Amygdala (tissue), 56 donors: ENCODE results near the gene ARHGAP6.

Source experiments
- DNase-seq, 56 donors: peaks; one replicate each; lab custom pipeline; 2025; lab: John Stamatoyannopoulos, UW

ARHGAP6 gene

DNA sequence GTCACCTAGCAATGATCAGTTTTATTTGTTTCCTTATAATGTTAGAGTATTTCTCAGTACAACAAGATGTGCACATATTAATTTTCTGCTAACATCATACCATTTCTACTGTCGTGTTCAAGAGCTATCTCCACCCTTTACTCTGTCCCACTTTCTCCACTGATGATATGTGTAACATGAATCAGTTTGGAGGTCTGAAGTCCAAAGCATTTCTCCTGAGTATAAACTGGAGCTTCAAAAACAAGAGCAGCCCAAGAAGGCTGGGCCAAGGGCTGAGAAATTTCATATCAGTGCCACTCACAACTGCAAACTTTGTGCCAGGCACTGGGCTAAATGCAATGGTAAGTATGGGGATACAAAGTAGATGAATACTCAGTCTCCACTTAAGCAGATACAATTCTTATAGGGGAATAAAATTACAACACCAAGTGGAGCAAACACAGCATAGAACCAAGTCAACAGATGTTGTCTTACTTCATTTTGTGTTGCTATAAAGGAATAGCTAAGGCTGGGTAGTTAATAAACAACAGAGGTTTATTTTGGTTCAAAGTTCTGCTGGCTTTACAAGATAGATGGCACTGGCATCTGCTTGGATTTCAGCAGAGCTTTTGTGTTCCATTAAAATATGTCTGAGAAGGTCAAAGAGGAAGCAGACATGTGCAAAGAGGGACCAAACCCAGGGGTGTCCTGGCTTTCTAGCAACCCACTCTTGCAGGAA is 328.3 kb downstream of the ARHGAP6 start:
- no peak for DNase-seq

DNA sequence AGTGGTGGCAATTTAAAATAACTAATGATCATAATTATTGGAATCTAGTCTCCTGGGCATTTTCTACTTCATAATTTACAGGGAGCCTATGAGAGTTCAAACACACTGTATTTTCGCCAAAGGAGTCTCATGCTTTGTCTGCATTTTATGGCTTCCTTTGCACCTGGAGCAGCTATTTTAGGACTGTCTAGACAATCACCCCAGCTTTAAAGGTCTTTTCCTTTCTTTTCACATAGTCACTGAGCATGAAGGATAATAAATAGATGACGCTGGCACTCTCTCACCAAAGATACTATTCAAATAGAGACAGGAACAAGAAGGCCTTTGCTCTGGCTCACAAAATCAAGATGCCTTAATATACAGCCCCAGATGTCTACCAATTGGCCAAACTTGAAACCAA is 329.5 kb downstream of the ARHGAP6 start:
- no peak for DNase-seq

DNA sequence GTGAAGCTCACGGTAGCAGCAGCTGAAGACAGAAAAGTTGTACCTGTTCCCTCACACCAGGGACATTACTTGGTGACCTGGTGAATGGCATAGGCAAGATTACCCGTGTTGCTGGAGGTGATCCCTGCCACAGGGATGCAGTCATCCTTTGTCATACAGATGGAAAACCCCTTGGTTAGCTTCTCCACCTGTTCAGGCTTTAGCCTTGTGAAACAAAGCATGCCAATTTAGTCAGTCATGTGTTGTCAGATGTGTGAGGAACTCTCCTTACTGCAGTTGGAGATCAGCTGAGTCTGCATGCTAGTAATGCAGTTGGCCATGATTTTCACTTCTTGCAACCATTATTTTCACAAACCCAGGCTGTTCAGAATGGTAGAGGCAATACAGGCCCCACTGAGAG is 331.6 kb downstream of the ARHGAP6 start:
- no peak for DNase-seq

DNA sequence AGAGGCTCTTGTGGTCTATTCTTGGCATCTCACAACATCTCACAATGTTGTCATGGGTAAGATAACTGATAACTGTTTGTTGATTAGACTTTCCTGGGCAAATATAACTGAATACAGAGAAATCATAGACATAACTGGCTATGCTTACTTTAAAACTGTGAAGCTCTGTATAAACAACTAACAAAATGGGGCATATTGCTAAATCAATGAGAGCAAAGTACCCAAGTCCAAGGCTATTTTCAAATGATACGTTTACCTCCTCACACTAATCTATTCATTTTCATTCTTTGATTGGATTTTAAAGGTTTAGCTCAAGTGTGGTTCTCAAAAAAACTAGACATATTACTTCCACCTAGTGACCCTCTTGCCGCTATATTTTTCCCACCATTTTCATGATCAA is 333.9 kb downstream of the ARHGAP6 start:
- DNase-seq = no peak

DNA sequence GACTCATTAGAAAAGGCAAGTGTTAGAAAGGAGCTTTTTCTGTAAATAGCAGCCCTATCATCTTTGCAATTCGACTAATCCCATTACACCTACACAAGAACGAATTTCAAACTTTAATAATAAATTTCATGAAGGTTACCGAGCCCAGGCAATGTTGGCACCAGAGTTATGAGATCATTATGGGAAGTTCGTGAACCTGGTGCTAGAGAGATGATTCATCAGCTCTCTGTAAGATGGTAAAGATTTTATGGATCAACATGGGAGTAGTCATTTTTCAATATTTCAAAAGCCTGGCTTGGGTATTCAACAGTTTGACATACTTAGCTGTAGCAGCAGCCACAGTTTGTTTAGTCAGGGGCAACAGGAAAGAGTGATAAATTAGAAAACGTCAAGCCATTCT is 336.7 kb downstream of the ARHGAP6 start:
- no peak for DNase-seq

DNA sequence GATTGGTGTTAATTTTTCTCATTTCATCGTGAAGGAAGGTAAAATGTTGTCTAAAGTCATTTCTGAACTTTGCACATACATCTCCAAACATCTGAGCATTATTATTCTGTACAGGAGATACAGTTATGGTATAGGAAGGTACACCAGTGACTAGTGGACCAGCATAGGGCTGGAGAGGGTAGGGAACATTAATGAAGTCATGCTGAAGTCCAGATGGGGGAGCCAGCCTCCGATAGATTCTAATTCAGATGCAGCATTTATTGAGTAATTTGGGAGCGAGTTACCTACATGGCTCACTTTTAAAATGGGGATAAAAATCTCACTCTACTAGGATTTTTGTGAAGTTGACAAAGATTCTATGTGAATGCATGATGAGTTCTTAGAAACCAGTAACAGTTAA is 337.6 kb downstream of the ARHGAP6 start:
- DNase-seq = no peak

DNA sequence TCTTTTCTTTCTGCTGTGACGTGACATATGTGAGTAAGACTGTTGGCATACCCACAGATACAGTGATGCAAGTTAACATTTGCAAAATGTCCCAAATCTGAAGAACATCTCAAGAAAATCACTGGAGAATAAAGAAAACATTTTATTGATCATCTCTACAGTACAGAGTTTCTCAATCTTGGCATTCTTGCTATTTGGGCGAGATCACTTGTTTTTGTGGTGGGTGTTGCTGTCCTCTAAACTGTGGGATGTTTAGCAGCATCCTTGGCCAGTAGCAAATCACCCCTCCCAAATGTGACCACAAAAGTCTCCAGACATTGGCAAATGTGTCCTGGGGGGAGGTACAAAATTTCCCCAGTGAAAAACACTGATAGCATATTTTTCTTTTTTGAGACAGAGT is 343.7 kb downstream of the ARHGAP6 start:
- DNase-seq = no peak

DNA sequence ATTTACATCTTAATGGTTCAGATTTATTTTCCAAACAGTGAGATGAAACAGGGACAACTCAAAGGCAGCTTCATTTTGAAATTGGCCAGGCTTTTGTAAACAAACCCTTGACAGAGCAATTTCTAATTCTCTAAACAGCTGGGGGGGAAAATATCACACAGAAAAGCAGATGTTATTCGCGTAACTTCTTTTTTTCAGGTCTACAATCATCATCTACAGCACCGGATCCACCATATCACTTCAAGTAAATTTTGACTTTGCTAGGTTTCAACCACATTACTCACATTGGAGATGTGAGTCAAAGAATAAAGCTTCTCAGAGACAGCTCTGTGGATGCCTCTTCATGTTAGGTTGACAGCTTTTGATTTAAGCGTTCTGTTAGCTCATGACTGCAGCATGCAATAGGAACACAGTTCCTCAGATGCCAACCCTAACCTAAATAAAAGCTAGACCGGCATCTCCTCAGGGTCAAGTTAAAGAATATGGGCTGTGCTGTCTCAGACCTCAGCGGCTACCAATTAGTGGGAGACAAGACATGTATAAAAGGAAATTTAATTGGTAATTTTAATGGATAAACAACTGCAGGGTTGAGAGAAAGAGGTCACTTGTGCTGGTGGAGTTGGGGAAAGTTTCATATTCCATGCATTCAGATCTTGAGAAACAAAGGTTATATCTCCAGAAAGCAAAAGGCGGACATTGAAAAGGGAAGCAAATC is 345.8 kb downstream of the ARHGAP6 start:
- no peak for DNase-seq

DNA sequence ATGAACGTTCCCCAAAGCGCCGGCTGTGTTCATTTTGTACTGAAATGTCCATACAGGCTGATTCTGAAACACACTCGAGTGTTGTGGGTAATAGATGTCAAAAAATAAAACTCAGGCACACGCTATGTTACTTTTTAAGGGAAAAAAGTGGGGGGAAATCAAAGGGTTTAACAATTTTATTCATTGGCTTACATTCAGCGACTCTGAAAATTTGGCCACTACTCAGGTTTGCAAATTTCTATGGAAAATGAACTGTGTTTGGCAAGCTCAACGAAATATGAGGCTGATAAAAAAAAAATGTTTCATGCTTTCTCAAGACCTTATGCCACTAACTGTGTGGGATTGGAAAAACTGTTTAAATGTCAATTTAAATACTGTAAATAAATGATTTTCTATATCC is 354.0 kb downstream of the ARHGAP6 start:
- no peak for DNase-seq

DNA sequence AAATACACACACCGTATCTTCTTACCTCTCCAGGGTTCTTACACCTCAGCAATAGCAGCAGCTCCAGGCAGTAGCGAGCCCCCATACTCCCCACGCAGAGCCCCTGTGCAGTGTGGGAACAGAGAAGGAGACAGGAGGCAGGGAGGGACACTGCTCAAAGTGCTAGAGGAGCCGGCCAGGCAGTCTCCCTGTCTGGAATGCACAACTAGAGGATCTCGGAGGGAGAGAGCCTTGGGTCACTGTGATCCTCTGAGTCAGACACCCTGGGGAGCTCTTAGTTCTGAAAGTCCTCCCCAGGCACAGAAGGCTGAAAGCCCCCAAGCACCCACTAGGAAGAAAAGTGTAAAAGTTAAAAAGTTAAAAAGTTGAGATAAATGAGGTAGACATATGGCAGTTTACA is 356.5 kb downstream of the ARHGAP6 start:
- no peak for DNase-seq

DNA sequence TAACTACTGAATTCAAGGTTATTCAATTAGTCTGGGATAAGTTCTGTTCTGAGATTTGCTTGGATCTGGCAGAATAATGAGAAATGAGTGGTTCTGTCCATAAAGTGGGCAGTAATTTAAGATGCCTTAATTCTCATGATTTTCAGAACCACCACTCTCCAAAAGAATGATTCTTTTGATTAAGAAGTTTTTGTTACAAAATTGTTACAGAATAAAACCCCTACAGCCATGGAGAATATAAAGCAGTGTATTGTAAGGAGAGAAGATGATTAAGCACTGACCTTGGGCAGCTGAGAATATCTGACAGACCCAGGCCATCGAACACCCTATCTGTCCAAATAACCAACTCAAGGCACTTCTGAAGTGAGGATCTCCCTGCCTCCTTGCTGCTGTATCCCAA is 360.1 kb downstream of the ARHGAP6 start:
- no peak for DNase-seq

DNA sequence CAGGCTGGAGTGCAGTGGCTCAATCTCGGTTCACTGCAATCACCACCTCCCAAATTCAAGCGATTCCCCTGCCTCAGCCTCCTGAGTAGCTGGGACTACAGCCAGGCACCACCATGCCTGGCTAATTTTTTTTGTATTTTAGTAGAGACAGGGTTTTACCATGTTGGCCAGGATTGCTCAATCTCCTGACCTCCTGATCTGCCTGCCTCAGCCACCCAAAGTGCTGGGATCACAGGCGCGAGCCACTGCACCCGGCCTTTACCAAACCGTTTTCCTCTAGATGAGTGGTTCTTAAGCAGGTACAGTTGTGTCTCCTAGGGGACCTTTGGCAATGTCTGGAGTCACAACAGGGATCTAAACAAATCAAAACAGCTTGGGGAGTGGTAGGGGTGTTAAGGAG is 360.9 kb downstream of the ARHGAP6 start:
- DNase-seq = no peak

DNA sequence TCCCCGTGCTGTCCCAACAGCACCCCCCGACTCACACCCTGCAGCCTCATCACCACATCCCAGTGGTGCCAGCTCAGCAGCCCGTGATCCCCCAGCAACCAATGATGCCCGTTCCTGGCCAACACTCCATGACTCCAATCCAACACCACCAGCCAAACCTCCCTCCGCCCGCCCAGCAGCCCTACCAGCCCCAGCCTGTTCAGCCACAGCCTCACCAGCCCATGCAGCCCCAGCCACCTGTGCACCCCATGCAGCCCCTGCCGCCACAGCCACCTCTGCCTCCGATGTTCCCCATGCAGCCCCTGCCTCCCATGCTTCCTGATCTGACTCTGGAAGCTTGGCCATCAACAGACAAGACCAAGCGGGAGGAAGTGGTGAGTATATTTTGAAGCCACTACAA is 367.1 kb downstream of the ARHGAP6 start:
- no peak for DNase-seq

DNA sequence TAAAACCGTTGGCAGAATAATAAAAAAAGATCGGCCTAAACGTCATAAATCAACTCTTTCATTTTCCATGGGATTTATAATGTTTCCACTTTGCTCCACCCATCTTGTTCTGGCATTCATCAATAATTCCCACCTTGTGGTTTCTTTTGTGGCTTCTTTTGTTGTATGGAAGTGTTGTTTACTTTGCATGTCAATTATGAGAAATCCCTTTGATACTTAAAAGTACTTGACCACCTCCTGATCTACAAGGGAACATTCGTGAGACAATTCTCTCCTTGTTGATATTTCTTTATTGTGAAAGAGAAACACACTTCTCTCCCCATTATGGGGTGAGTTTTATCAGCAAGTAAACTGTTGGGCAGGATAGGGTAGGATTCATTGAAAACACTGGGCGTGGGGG is 369.7 kb downstream of the ARHGAP6 start:
- no peak for DNase-seq

DNA sequence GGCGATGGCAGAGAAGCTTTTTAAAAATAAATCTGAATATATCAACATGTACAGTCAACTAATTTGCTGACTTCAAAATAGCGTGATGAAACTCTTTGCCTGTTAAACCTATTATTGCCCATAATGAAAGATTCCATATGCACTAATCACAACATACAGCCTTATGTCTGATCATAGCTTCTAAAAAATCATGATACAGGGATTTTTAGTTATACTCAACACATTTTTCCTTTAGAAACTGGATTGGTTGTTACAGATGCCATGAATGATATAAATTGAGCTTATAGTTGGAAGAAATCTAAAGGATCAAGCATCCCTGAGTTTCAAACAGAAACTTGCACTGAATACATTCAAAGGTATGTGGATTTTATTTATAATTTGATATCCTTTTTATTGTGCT is 372.6 kb downstream of the ARHGAP6 start, which contains the start of gene AMELX:
Gene AMELX, plus strand, starts transcription at position 301 of the 400 bp plus-strand sequence. CDS start 1,376 bp downstream, outside the sequence.
- no peak for DNase-seq

DNA sequence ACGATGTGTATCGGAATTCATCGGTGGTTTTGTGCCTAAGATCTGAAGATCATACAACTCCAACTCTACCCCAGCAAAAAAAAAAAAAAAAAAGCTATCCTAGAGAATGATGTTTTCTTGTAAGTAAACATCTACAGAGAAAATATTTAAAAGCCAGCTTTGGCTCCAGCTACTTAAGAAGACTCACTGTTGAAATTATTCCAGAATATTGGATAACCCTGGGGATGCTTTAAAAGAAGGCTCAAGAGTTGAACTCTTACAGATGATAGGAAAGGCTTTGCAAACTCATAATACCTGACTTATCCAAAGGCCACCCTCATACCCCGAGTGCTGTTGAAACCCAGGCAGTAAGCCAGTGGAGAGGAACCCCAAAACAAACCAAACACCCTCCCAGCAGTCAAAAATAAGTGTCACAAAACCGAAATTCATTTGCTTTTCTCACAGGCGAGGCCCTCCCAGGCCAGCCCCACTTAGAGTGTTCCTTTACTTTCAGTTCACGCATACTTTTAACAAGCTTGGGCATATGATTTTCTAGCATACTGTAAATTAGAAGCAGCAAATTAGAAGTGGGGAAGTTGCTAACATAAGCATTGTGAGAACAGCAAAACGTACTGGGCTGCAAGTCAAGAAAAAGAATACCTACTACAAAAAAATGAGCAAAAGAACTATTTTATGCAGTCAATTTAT is 375.2 kb downstream of the ARHGAP6 start:
- no peak for DNase-seq

DNA sequence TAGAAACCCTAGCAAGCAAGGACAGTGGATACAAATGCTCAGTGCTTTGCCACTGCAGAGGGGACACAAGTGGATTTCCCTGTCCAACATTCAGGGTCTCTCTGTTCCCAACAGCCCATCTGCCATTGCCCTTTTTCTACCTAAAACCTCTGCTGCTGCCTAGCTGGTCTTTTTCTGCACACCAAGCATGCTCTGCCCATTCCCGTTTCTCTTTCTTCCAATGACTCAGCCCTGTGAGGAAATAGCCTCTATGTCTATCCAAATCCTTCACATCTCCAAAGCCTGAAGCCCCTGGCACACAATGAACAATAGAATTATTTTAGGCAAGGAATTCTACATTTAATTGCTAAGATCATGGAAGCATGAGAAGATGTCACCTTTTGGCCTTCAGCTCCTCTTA is 378.2 kb downstream of the ARHGAP6 start:
- no peak for DNase-seq

DNA sequence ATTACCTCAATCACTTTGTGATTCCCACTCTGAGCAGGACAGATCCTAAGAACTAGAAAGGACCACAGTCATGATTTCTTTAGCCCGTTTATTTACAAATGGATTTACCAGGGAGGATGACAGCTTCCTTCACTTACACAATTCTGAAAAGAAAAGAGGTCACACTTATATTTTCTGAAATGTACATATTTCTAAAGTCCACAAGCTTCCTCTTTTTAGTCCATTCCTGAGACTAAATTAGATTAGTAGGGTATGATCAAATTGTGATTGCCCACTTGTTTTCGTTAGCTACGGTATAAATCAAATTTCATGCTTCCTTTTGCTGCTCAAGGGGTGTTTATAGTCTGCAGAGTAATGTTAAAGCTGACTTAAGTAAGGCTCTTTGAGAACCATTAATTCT is 380.1 kb downstream of the ARHGAP6 start:
- DNase-seq = no peak

DNA sequence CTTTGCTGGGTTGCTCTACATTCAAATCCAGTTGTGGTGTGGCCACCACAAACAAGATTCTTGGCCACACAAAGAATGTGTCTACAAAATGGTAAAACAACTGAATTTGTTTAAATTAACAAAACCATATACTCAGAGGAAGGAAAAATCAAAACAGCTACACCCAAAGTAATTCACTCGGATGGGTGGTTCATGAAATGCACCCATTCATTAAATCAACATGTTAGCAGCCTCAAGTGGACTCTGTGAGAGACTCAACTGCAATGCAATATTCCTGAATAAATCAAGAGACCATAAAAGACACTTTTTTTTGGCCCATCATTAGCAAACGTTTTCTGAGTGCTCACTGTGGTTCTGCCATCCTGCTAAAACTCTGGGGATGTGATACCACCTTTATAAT is 383.7 kb downstream of the ARHGAP6 start:
- DNase-seq = no peak

DNA sequence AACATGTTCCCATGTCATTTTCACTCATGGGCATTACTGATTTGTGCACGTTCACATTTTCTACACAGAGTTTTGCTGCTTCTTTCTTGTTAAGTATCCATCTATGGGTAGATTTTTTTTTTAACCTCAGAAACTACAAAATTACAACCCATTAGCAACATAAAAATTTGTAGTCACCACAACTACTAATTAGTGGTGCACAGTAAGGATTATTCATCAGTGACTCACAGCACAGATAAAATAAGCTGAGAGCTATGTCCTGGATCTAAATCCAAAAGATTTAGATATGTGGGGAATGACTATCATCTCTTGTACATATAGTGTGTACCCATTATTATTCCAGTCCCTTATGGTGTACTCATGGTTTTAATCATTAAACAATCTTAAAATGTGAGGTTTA is 392.2 kb downstream of the ARHGAP6 start:
- no peak for DNase-seq

DNA sequence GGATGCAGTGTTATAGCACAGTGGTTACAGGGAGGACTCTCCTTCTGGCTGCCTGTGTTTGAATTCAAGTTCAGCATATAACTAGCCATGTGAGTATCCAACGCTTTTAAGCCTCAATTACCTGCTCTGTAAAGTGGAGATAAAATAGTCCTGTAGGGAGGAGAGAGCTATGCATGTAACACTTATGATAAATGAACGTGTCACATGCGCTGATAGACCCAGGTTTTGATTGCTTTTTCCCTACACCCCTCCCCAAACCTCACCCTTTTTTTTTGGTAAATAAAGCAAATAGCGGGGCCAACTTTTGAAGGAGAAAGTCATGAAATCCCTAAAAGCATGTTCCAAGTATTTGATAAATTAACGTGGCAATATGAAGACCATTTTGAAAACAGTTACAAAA is 392.9 kb downstream of the ARHGAP6 start:
- DNase-seq = no peak

DNA sequence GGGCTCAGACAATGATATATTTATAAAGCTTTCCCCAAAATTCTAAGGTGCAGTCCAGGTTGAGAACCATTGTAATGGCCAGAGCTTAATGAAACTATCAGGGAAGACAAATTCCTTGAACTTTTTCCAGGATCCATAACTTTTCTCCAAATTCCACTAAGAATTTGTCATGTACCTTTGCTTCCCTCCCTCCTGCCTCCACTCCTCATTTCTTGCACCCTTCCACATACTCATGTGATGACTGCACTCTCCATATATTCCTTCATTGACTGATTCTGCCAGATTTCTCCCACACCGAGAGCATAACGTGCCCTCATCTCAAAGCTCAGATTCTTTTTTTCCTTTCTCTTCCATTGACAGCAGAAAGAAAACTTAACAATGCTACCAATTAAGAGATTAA is 393.4 kb downstream of the ARHGAP6 start:
- no peak for DNase-seq
